Mammary epithelial cell (primary cell): ENCODE data around the gene LRCOL1.

Source experiments
- EZH2 ChIP-seq: IDR thresholded peaks from 2 replicates; pipeline ENCODE4 v1.6.1; 2012; ENCODE audit warnings: low read length, inconsistent platforms, borderline replicate concordance
- TF ChIP-seq, protein P1 (sequence below), 2 donors: IDR thresholded peaks in 1 of 2; conservative IDR thresholded peaks in 1 of 2; 2 replicates each; pipeline ENCODE4 v1.5.1; 2011 to 2012; ENCODE audit warnings: inconsistent platforms in 2 of 2, low read length in 2 of 2, mild to moderate bottlenecking in 2 of 2, control low read depth in 1 of 2, low read depth in 1 of 2; ENCODE audit not compliant: insufficient read depth in 1 of 2; ENCODE audit errors: extremely low read depth in 1 of 2

DNA sequence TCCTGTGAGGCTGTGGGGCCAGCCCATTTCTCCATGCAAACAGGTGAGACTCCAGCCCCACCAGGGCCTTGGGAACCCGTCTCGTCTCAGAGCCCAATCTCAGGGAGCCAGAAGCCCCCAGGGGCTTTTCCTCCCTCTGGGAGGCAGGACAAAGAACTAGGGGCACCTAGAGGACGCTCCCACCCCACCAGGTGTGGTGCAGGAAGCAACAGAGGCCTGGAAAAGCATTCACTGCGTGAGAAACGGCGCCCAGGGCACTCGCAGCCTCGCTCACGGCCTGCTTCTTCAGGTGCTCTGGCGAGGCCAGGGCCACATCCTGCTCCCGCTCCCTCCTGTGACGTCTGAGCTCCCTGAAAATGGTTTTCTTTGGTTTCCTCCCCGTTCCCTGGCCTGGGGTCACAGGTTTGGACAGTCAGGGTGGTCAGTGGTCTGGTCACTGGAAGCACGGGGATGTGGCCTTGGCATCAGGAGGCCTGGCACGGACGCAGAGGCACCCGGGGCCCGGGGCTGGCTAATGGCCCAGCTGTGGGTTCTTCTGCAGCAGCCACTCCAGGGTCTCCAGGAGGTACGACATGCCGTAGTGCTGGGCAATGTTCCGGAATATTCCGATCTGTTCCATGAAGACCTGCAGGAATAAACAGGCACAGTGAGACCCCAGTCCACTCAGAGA is 13.9 kb upstream of the LRCOL1 start:
- TF ChIP-seq, protein P1, sequence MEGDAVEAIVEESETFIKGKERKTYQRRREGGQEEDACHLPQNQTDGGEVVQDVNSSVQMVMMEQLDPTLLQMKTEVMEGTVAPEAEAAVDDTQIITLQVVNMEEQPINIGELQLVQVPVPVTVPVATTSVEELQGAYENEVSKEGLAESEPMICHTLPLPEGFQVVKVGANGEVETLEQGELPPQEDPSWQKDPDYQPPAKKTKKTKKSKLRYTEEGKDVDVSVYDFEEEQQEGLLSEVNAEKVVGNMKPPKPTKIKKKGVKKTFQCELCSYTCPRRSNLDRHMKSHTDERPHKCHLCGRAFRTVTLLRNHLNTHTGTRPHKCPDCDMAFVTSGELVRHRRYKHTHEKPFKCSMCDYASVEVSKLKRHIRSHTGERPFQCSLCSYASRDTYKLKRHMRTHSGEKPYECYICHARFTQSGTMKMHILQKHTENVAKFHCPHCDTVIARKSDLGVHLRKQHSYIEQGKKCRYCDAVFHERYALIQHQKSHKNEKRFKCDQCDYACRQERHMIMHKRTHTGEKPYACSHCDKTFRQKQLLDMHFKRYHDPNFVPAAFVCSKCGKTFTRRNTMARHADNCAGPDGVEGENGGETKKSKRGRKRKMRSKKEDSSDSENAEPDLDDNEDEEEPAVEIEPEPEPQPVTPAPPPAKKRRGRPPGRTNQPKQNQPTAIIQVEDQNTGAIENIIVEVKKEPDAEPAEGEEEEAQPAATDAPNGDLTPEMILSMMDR (conservative IDR thresholded peaks at IDR 0.05 in 1 of 2, IDR thresholded peaks at IDR 0.05 in 1 of 2; ENCODE audit: extremely low read depth in 1 of 2, insufficient read depth in 1 of 2, low read depth in 1 of 2, low read length in 2 of 2) = no peak
- no peak for TF ChIP-seq EZH2
